HTR-8/SVneo (cell line): Measurements from ENCODE around the gene SLC2A5.

ENCODE experiments used
- DNase-seq: peaks from one replicate; pipeline ENCODE4 v3.0.0; 2011; ENCODE audit warnings: low spot score, mixed read lengths; ENCODE audit not compliant: insufficient read length
- FAIRE-seq: peaks from 2 replicates; lab custom pipeline; 2011; peaks lifted over from hg19 to GRCh38; lab: Jason Lieb, UNC

The SLC2A5 gene, protein sequence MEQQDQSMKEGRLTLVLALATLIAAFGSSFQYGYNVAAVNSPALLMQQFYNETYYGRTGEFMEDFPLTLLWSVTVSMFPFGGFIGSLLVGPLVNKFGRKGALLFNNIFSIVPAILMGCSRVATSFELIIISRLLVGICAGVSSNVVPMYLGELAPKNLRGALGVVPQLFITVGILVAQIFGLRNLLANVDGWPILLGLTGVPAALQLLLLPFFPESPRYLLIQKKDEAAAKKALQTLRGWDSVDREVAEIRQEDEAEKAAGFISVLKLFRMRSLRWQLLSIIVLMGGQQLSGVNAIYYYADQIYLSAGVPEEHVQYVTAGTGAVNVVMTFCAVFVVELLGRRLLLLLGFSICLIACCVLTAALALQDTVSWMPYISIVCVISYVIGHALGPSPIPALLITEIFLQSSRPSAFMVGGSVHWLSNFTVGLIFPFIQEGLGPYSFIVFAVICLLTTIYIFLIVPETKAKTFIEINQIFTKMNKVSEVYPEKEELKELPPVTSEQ

DNA sequence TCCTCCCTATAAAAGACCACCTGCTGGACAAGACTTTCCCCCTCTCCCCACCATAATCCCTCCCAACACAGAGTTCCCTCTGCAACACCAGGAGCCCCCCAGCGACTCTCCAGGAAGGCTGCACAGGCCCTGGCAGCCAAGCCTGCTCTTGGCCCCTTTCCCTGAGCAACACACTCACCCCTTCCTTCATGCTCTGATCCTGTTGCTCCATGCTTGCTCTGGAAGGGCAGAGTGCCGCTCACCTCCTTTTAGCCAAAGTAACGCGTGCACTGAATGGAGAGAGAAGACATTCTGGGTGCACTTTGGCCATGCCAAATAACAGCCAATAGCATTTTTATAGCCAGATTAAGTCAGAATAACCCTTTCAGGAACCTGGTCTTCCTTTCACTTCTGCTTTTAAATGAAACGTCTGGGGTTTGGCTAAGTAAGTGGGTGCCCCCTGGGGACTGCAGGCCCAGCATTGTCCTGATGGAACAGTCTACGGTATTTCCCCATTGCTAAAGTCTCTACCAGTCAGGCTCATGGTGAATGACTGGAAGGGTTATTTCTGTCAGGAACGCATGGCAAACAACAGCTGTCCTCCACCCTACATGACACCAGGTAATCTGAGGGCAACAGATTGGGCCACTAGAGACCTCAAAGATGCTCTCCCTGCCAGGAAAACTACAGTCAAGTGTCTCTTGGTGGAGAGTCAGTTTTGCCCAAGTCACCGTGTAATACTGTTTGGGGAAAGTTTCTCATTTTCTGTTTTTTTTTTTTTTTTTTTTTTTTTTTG, at the start of gene SLC2A5:
SLC2A5 (minus strand) TSS at position 310 of the 775 bp plus-strand sequence; CDS start at position 211, 99 bp downstream.
- DNase-seq (no peak), FAIRE-seq (no peak)

DNA sequence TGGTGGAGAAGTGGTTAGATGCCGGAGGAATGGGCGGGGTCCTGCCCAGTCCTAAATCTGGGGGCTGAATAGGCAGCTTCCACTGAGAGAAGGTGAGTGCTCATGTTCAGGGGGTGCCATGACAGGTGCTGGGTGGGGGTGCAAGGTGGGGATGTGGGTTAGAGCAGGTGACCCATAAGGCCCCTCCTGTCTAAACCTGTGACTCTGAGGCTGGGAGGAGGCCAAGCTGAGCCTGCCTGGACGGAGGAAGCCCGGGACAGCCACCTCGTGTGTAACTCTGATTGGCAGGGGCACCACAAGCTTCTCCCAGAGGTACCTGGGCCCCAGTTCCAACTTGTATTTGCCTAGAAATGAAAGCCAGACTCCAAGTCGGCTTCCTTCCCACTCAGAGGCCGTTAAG, 48.8 kb upstream of the SLC2A5 start:
- no peak for DNase-seq
- no peak for FAIRE-seq

DNA sequence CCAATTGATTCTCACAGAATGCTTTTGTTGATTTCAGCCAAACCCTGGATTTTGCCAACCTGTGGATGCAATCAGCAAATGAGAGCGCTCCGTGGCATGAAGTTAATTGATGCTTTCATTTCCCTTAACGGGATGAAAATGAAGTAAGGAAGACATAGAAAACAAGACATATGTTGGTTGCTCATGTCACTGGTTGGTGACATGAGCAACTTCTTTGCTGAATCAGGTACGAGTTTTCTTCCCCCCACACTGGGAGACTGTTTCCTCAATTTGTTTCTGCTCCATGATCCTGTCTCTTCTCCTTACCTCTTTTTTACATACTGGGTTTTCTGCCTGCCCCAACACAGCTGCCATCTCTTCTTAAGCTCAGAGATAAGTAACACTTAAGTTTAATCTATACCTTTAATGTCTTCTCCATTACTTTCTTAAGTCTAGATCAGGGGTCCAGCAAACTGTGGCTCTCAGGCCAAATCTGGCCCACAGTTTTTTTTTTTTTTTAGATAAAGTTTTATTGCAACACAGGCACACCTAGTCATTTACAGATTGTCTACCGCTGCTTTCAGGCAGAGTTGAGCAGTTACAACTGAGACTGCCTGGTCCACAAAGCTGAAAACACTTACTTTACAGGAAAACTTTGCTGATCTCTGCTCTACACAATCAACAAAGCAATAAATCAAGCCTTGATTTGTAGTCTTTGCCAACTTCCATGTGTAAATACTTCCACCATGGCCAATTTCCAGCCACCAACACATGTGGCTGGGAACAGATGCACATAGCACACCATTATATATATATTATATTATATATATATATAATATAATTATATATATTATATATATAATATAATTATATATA, 46.1 kb upstream of the SLC2A5 start:
- no peak for FAIRE-seq
- DNase-seq = no peak

DNA sequence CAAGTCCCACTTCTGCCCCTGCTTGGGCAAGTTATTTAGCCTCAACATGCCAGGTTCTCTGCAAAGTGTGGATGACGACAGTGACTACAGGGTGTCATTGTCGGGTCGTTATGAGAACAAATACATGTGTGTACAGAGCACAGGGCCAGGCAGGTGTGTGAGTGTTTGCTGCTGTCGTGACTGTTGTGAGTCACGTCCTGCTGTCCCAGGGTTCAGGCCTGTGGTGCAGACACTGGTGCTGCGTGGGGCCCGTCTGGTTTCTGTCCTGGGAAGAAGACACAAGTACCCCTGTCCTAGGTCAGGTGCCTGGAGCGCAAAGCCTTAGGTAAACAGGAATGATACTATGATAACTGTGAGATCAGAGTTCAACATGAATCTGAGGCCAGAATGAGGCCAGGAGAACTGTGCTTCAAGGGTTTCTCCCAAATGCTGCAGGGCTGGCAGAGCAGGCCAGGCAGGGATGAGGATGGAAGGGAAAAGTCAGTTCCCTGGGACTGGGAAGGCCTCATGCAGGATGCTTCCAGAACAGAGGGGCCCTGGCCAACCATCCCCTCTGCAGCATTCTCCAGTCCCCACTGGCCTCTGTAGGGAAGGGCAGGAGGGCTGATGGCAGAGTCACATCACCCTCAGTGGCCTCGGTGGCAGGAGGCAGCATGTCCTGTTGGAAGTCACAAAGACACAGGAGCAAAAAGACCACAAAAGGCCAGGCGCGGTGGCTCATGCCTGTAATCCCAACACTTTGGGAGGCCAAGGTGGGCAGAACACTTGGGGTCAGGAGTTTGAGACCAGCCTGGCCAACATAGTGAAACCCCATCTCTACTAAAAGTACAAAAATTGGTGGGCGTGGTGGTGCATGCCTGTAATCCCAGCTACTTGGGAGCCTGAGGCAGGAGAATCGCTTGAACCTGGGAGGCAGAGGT, 43.8 kb upstream of the SLC2A5 start:
- DNase-seq (no peak), FAIRE-seq (no peak)

DNA sequence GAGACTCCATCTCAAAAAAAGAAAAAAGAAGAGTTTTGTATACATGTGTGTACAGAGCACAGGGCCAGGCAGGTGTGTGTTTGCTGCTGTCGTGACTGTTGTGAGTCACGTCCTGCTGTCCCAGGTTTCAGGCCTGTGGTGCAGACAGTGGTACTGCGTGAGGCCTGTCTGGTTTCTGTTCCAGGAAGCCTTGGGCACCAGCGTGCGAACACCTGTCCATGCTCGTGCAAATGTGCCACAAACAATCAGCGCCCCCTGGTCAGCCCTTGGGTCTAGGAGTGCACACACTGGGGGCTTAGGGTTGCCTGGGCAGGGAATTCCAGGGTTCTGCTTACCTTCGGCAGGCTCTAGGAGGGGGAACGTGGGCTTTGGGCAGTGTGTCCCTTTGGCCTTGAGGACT, 42.5 kb upstream of the SLC2A5 start:
- FAIRE-seq = no peak
- no peak for DNase-seq

DNA sequence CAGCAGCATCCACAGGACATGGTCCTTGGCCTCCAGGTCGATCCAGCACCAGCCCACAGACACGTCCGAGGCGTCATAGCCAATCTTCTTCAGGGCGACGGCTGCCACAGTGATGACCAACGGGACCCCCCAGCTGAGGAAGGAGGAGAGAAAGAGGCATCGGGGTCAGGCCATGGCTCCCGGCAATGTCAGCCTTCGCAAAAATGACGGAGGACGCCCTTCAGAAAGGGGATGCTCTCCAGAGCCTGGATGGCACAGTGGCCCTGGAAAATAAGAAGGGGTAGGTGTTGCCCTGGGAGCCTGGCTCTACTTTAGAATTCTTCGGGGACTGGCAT, 41.9 kb upstream of the SLC2A5 start:
- DNase-seq (no peak), FAIRE-seq (no peak)

DNA sequence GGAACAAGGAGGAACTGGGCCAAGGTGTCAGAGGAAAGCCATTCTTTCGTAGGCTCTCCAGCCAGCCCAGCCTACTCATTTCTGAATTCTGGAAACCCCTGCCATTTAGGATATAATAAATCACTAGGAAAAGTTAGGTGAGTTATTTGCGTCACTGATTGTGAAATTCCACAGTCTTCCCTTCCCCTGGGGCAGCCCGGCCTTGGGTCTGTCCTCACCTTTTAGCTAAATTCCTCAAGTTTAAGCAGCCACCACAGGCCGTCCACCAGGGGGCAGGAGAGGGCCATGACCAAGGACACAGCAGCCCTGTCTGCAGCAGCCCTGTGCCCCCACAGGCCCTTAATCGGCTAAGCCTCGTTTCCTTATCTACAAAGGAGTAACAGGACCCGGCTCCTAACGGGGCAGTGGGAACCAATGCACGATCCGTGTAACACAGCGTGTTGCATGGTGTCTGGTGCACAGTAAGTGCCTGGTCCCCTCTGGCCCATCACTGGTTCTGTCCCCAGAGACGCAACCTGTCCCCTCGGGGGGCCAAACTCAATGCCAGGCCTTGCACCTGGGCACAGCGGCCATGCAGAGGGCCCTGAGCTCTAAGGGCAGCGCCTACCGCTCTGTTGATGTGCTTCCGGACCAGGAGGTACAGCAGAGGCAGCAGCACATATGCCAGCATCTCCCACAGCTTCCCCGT, 41.4 kb upstream of the SLC2A5 start:
- DNase-seq (peak; percentile 78), FAIRE-seq (peak; percentile 20)

DNA sequence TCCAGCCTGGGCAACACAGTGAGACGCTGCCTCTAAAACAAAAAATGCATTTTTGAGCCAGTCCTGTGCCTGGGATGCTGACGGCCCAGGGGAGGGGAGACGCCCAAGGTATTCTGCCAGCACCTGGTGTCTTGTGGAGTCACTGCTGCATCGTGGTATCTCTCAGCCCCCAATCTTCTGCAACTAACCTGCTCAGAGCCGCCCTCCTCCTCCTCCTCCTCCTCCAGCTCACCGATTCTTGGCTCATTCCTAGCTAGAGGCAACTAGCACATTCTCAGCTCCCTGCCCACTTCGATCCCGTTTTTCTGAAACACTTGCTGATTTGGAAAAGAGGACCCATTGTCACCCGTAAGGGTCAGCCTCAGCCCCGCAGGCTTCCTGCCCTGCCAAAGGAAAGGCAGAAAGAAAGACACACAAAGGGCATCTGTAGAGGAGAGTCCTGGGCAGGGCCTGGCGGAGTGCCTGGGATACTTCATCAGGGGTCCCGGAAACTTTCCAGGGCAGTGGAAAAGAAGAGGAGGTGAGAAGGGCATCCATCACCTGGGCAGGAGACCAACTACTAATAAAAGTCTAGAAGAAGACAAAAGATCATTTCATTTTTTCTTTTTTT, 38.7 kb upstream of the SLC2A5 start:
- DNase-seq = no peak
- FAIRE-seq = no peak

DNA sequence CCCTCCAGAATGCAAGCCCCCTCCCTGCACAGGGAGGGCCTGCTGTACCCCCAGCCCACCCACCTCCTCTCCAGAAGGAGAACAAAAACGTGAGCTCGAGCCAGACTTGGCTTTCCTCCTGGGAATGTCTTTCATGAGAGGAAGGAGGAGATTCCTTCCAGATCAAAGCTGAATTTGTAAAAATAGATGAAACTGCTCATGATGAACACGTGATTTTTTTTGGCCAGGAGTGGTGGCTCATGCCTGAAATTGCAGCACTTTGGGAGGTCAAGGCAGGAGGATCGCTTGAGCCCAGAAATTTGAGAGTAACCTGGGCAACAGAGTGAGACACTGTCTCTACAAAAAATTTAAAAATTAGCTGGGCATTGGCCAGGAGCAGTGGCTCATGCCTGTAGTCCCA, 37.7 kb upstream of the SLC2A5 start:
- no peak for FAIRE-seq
- no peak for DNase-seq

DNA sequence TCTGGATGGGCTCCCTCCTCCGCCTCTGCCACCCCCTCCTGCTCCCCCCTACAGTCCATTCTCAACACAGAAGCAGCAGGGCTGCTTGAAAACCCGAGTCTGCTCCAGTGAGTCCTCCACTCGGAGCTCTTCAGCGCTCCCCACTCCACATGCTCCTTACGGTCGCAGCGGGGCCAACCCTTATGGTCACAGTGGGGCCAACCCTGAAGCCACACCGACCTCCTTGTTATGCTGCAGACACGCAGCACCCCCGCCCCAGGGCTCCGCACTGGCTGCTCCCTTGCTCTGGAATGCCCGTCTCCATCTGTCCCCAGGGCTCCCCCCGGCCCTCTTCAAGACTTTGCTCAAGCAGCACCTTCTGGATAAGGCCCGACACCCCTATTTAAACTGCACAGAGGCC, 36.9 kb upstream of the SLC2A5 start:
- no peak for FAIRE-seq
- DNase-seq = no peak

DNA sequence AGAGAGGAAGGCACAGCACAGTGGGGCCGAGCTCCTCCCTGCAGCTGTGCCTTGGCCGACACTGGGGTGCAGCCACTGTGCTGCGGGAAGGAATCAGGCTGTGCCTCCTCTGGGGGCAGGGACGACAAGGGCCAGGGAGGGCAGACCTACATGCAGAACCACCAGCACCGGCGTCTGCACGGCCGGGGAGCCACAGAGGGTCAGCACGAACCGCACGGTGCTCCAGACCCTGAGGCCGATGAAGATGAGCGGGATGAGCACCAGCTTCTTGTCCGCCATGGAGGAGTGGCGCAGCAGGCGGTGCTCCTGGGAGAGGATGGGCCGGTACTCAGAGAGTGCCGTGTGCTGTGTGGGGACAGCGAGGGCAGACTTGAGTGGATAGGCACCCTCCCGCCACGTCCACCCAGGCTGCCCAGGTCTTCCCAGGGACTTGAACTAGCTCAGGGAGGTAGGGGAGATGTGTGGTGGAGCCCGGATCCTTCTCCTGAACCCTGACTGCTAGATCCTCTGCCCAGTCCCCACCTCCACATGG, 36.0 kb upstream of the SLC2A5 start:
- no peak for FAIRE-seq

DNA sequence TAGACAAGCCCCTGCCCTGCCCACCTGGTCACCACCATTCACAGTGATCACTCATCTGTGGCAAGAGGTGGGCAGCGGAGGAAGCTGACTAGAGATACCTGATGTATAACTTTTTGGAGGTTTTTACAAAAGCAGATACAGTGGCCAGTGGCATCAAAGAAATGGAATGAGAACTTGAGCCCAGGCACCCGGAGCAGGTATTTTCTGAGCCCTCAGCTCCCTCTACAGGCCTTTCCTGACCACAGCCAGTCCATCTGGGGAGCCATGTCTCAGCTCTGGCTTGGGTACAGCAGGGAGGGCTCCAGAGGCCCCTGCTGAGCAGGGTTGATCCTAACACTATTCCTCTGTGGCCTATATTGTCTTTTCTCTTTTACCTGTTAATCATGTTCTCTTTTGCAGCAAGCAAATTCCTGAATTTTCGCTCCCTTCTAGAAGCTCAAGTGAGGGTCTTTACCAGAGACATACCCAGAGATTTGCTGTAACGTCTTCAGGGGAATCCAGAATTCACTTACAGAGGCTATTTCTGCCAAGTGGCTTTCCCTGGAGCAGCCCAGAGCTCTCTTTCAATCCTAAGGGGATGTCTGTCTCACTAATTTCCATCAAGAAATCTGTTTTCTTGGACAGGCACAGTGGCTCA, 32.2 kb upstream of the SLC2A5 start:
- DNase-seq (peak; percentile 56), FAIRE-seq (no peak)

More for the DNA sequence above, 36.0 kb upstream of the SLC2A5 start:
- no peak for DNase-seq

DNA sequence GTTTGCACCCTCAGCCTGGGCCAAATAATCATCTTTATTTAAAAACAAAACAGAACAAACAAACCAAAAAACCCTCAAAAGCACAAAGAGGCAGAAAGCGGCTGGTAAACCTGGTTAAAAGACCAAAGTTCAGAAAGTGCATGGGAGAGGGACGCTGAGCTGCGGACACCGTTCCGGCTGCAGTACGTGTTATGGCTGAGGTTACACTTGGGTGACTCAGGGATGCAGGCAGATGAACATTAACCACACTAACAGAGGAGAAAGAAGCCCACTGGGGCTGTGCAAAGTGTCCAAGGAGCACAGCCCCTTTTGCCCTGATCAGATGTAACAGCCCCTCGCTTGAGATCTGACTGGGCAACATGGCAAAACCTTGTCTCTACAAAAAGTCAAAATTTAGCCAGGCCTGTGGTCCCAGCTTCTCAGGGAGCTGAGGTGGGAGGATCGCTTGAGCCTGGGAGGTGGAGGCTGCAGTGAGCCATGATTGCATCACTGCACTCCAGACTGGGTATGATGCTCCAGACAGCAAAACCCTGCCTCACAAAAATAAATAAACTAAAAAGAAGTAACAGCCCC, 31.1 kb upstream of the SLC2A5 start:
- FAIRE-seq (no peak), DNase-seq (no peak)

DNA sequence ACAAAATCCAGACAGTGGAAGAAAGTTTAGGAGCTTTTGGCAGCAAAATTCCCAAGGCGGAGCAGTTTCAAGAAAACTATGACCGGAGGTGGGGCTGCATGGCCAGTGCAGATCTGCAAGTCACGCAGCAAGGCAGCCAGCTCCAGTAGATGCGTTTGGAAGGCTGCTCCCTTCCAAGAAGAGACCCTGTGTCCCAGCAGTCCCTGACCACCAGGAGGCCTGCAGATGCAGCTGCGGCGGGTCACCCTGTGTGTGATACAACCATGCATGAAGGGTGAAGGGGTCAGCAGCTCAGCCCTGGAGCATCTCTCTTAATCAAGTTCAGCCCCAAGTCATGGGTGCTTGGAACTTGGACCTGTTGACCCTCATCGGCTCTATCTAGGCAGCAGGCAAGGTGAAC, 30.1 kb upstream of the SLC2A5 start:
- FAIRE-seq = peak; percentile 54
- DNase-seq = no peak

DNA sequence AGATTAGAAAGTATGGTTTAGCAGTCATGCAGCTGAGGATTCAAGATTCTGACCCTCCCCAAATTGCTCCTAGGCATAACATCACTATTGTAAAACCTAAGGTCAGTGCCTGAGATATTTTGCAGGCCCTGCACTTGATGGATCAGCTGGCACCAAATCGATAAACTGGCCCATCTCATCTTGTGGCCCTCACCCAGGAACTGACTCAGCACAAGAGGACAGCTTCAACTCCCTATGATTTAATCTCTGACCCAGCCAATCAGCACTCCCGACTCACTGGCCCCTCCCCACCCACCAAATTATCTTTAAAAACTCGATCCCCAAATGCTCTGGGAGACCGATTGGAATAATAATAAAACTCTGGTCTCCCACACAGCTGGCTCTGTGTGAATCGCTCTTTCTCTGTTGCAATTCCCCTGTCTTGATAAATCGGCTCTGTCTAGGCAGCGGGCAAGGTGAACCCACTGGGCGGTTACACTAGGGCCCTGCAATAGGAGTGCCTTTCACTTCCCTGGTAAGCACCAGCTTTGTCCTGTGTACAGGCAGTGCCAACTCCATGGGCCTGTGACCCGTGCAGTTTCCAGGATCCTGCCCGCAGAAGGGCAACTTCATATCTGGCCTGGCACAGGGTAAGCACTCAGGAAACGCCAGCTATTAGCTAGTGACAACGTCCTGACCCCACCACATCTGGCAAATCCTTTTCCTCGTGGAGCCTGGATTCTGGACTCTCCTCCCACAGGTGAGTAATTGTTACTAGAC, 28.7 kb upstream of the SLC2A5 start:
- no peak for DNase-seq

DNA sequence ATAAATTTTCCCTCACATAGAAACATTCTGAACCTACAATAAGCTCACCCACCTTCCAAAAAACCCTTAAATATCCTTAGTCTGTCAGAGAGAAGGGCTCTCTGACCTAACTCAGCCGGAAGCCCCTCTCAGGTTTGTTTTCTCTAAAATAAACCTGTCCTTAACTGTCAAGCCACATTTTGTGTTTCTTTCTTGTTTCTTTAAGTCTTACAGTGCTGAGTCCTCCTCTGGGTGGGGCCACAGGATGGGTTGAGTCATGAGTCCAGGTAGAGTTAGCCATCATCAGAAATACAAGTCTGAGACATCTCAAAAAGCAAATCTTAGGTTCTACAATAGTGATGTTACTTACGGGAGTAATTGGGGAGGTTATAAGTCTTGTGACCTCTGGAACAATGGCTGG, 26.4 kb upstream of the SLC2A5 start:
- DNase-seq (no peak), FAIRE-seq (no peak)

More for the DNA sequence above, 28.7 kb upstream of the SLC2A5 start:
- no peak for FAIRE-seq
